Measurements from ENCODE around the gene FGD5. TPM values are rescaled to one million over a fixed set of nuclear protein-coding genes. Genes with fewer than 3 reads are reported as not detected.

FGD5 gene
- total and polyA plus RNA-seq, 9 of the 15 experiments (the other 6 are each of a cell fraction or from before 2014, with no cell fraction given) = 0.18 TPM; not detected in 8

- Histone ChIP-seq H3K4me3 (no peak overlapping the region), H3K4me1 (replicated peaks in 1 of 2; ENCODE audit: control insufficient read depth in 2 of 2, insufficient read depth in 2 of 2, low read length in 2 of 2) (peaks cover 0 to 8% of the 10 kb centered on the region in 2 experiments; a peak in 2 of 5 replicates), H3K4me2 (ENCODE audit: insufficient read depth, low read length) (no peak overlapping the region), H3K9ac (ENCODE audit: insufficient read depth in 1 of 2, low read depth in 2 of 2, low read length in 2 of 2) (0 out of 4 replicates have a peak overlapping the region, but pooled peaks of 1 of the 2 experiments have one; percentile 38), H3K9me3 (replicated peaks; ENCODE audit: control insufficient read depth, insufficient read depth, low read depth, low read length) (no peaks in the 10 kb centered on the region), H3K36me3 (ENCODE audit: control insufficient read depth, insufficient read depth, low read length) (no peaks in the 10 kb centered on the region), H2AFZ (ENCODE audit: low read depth, low read length) (no peak overlapping the region), H3K27ac (ENCODE audit: extremely low read depth, low read depth, low read length) (no peak overlapping the region), H3K9me1 (ENCODE audit: control insufficient read depth, insufficient read depth, low read length) (peaks cover 4% of the 10 kb centered on the region), H3K27me3 (ENCODE audit: control insufficient read depth in 2 of 2, insufficient read depth in 2 of 2, low read length in 2 of 2) (peaks cover 37 to 81% of the 10 kb centered on the region in 2 experiments; a peak in 4 of 5 replicates), H3K79me2 (ENCODE audit: control insufficient read depth, insufficient read depth, low read length) (no peaks in the 10 kb centered on the region), H4K20me1 (replicated peaks; ENCODE audit: control insufficient read depth, insufficient read depth, low read length) (peaks cover 3% of the 10 kb centered on the region; the same call in 1 of the 2 replicates)
- peak; percentile 49 for ATAC-seq
- ChIA-PET POLR2A (interaction anchor here (0.6 to 1.7 kb wide), 3 partner anchors 10 to 1918 kb away, joined by 3 to 4 read pairs (median 3); no protein-coding TSS in a partner anchor), CTCF (ENCODE audit: low intra/inter-chr PET ratio) (interaction anchor here (0.8 kb wide), 1 partner anchor 139 kb away, joined by 3 read pairs; no protein-coding TSS in a partner anchor)
- intact Hi-C loops (cut with micrococcal nuclease) = no loop called here
- TF ChIP-seq TFAP4 (CRISPR knock-in tag; IDR thresholded peaks at IDR 0.05; ENCODE audit: borderline replicate concordance) (peak; percentile 66; the same call in 1 of the 2 replicates), ZNF586 (CRISPR knock-in tag; conservative IDR thresholded peaks at IDR 0.05) (no peak)
- FAIRE-seq = no peak
- in situ Hi-C loops (cut with MboI) = no loop called here
- 13% methylated on average over 18 of the region's 18 CpGs for WGBS (ENCODE audit: insufficient coverage, low coverage, missing lambda C conversion rate)
- DNase-seq (ENCODE audit: extremely low read depth in 1 of 4, low spot score in 3 of 4) = peak; percentile 38 to 48 (median 42)
- no TSS peak for BruUV-seq (replicated peaks)
Observed at GRCh38 chr3:14771593-14772497, 46.9 kb upstream of the FGD5 start.

Measured in K562 (cell line).